HG03159 (cell line): ENCODE data around the gene PRKAR1B.
"Not testable (repeated sequence)": the region's sequence is repeated elsewhere in the genome, so short reads cannot be mapped to it uniquely, and the experiment has no call there.

Experiments
- ATAC-seq: cut with Tn5 transposase; IDR thresholded peaks from one replicate; pipeline ENCODE4 v1.9.1; 2021; ENCODE audit warnings: mild to moderate bottlenecking, moderate library complexity; ENCODE audit not compliant: unreplicated experiment

Gene PRKAR1B

DNA sequence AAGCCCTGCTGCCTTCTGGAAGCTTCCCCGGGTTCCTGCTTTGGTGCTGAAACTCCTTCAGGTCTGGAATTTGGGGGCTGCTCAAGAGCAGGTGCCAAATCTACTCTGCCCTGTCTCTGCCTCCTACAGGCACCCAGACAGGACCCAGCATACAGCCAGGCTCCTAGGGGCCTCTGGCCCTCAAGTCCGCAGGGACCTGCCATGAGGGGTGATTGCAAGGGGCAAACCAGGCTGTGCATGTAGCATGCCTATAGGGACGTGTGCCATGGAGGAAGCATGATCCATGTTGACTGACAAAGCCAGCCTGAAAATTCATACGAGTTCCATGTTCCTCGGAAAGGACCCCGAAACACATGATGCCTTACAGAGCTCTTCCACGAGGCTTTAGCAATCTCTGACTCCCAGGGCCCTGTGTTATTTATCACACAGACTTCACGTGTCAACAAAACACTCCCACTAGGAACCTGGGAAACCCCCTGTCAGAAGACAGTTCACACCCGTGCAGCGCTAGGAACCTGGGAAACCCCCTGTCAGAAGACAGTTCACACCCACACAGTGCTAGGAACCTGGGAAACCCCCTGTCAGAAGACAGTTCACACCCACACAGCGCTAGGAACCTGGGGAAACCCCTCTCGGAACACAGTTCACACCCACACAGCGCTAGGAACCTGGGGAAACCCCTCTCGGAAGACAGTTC is 75.9 kb downstream of the PRKAR1B start:
- ATAC-seq = no peak

DNA sequence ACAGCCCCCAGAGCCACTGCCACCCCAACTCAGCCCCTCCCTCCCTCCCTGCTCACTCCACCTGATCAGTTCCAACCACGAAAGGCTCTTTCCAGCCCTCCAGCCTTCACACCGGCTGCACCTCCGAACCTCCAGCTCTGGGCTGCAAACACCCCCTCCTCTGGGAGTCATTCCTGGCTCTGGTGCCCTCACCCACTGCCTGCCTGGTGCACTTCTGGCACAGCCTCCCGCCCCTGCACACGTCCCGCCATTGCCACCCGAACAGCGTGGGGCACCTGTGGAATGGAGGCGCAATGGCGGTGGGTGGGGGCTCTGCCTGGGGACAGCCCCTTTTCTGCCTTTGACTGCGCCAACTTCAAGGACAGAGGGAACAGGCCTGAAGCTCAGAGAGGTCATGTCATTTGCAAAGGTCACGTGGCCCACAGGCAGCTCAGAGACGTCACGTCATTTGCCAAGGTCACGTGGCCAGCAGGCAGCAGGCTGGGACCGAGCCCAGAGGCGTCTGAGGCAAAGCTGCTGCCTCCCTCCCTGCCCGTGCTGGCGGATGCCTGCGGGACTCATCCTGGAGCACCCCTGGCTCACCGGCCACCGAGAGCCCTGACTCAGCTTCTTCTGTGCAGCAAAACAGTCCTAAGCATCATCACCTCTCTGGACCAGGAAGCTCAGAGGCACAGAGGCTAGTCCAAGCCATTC is 76.6 kb downstream of the PRKAR1B start:
- no peak for ATAC-seq

- no peak for ATAC-seq
These were observed 80.1 kb downstream of the PRKAR1B start for GRCh38 chr7:646951-647350.

- no peak for ATAC-seq
These were observed 80.6 kb downstream of the PRKAR1B start for GRCh38 chr7:646487-646886.

DNA sequence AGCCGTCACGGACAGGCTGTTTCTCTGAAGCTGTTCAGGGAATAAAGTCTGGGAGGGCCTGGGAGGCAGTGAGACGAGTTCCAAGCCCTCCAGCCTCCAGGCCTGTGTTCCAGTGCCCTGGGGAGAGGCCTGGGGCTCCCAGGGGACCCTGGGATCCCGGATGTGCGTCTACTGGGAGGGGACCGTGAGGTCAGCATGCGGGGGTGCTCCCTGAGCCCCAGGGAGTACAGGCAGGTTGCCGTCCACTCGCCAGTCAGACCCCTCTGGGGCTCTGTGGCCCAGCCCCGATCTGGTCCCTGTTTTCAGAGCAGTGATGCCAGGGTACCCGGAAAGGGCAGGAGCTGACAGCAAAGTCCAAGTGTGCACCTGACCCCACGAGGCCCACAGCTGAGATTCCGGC is 81.5 kb downstream of the PRKAR1B start:
- no peak for ATAC-seq

DNA sequence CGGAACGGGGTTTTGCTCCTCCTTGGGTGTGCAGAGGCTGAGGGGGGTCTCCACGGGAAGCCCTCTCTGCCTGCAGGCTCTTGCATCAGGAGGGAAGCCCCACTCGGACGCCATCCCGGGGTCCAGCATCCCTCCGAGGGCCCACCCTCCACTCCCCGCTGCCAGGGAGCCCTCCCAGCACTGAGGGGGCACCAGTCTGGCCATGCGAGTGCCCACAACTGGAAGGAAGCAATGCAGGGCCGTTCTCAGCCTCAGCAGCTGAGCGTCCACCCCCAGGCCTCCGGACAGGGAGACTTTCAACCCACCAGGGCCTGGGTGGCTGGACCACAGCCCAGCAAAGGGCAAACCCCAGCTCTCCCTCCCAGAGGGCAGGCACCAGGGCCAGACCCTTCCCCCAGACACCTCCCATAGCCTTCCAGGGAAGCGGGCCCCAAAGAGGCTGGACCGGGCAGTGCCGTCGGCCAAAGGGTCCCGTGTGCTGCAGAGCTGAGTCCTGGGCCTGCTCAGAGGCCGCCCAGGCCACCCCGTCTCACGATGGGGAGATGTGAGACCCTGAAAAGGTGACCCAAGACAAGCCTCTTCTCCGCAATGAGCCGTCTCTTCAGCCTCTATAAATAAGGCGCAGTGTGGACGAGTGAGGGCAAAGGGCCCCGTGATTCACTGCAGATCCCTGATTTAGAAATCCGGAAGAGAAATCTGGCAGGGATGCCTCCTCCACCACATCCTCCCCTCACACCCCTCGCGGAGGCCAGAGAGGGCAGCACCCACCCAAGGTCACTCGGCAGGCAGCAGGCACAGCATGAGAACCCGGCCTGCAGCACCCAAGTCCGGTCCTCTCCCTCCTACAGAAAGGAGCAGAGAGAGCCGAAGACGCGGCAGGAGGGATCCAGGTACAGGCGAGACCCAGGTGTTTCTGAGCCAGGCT is 82.4 kb downstream of the PRKAR1B start:
- ATAC-seq = no peak

- ATAC-seq = no peak
These were observed 85.1 kb downstream of the PRKAR1B start for GRCh38 chr7:641966-642365.

- ATAC-seq = no peak
These were observed 85.8 kb downstream of the PRKAR1B start for GRCh38 chr7:641269-641671.

GRCh38 chr7:638256-639011 is 88.6 kb downstream of the PRKAR1B start:
- no peak for ATAC-seq

GRCh38 chr7:637826-638225 is 89.3 kb downstream of the PRKAR1B start:
- no peak for ATAC-seq

- ATAC-seq = no peak
These were observed 90.7 kb downstream of the PRKAR1B start for GRCh38 chr7:636396-636795.

DNA sequence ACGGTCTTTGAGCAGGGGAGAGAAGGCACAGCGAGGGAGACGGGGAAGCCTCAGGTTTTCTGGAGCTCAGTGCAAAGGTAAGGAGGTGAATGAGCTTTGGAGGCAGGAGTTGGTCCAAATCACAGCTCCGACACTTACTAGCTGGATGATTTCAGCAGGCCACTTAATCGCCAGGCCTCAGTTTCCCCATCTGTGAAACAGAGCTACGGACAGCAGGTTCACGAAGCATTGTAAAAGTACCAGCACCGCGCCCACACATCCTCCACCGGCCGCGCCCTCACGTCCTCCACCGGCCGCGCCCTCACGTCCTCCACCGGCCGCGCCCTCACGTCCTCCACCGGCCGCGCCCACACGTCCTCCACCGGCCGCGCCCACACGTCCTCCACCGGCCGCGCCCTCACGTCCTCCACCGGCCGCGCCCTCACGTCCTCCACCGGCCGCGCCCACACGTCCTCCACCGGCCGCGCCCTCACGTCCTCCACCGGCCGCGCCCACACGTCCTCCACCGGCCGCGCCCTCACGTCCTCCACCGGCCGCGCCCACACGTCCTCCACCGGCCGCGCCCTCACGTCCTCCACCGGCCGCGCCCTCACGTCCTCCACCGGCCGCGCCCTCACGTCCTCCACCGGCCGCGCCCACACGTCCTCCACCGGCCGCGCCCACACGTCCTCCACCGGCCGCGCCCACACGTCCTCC is 91.2 kb downstream of the PRKAR1B start:
- ATAC-seq = not testable (repeated sequence)

DNA sequence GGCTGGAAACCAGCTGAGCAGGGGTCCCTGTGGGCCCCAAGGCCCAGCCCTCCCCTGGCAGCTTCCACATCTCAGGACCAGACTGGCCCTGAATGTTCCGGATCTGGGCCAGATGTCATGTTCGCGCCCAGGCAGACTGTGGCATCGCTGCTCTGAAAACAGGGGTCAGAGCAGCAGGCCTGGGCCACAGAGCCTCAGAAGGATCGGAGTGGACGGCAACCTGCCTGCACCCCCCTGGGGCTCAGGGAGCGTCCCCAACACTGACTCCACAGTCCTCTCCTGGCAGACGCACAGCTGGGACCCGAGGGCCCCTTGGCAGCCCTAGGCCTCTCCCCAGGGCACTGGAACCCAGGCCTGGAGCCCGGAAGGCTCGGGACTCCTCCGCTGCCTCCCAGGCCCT is 91.9 kb downstream of the PRKAR1B start:
- no peak for ATAC-seq

- ATAC-seq = no peak
These were observed 93.6 kb downstream of the PRKAR1B start for GRCh38 chr7:633381-634018.

GRCh38 chr7:632831-633210 is 94.3 kb downstream of the PRKAR1B start:
- no peak for ATAC-seq

DNA sequence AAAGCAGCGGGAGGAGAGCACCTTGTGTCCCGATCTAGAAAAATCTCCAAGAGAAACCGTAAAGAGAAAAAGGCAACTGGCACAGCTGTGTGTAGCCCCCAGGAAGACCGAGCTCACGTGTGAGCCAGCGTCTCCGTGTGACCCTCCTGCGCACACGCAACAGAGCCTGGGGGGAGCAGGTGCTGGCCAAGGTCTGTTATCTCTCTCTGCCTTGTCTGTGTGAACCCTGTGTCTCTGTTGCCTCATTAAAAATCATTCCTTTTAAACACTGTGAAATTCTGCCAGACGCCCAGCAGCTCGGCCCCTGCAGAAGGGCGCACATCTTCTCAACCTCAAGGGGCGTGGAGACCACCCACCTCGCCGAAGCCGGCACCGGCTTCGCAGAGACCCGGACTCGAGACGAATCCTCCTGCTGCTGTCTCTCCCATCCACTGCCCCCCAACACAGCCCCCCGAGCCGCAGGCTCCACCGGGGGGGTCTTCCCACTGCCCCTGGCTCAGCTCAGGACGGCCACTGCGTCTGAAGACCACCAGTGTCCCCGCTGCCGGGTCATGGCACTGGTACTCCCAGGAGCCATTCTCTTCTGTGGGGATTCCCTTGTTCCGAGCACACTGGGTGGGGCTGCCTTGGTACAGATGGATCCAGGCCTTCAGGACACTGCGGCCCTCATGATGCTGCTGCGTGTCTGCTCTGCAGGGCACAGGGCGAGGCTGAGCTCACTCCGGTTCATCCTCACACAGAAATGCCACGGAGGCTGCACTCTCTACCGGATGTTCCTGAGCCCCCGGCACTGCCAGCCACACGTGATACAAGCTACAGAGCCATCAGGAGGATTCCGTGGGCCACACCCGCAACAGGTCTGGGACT is 94.9 kb downstream of the PRKAR1B start:
- ATAC-seq = no peak

DNA sequence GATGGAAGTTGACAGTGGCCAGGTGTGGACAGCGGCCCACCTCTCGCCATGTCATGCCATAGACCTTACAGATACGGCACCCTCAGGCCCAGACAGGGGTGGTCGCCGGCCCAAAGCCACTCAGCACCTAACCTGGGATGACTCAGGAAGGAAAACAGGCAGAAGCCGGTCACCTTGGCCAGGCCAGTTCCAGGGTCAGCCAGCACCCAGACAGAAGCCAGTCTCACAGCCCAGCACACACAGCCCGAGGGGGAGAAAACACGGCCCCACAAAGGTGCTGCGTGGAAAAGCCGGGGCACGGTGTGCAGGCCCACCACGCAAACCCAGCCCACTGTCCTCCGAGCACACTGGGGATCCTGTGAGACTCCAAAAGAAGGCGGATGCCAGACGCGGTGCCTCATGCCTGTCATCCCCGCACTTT is 95.8 kb downstream of the PRKAR1B start:
- ATAC-seq = no peak

DNA sequence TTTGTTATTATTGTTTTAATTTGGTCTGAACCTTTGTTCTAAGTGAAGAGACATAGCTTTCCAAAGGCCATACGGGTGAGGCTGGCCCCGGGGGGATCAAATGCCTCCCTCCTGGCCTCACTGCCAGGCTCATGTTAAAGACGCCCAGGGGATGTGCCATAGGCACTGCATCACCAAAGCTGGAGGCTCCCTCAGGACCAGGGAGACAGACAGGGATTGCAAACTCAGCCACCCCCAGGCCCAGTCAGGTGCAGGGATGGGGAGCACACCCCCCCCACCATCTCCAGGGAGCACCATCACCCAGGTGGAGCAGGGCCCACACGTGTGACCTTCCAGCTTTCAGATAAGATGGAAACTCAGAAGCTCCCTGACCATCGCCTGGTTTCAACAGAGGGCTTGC is 96.5 kb downstream of the PRKAR1B start:
- no peak for ATAC-seq

DNA sequence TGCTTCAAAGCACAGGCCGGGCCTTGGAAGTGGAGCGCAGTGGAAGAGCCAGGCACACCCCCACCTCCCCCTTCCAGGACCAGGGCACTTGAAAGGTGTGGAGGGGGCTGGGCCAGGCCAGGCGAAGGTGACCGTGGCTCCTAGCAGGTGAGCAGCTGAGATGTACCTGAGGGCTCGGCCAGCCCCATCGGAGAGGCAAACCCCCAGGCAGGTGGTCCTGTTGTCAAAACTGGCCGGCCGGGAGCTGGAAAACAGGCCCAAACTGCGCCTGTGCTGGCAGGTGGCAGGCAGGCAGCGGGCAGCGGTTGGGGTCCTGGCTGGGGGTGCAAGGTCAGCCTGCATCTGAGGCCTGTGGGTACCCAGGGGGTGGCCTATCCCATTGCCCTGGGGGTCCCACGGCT is 97.0 kb downstream of the PRKAR1B start:
- no peak for ATAC-seq
